ENCODE measurements around the gene RAVER1. TPM values are rescaled to one million over a fixed set of nuclear protein-coding genes. Genes with fewer than 3 reads are reported as not detected.

The RAVER1 gene
- total and polyA plus RNA-seq, 2 of the 13 experiments (the other 11 are each of a cell fraction or from before 2014, with no cell fraction given): 3.6 to 7.9 TPM

- no peak for TF ChIP-seq SIX1 (CRISPR knock-in tag; IDR thresholded peaks at IDR 0.05; ENCODE audit: borderline replicate concordance)
- TF ChIP-seq RBAK (CRISPR knock-in tag; IDR thresholded peaks at IDR 0.05): no peak
- TF ChIP-seq ZNF124 (CRISPR knock-in tag; IDR thresholded peaks at IDR 0.05): no peak
- TF ChIP-seq CAMTA2 (CRISPR knock-in tag; IDR thresholded peaks at IDR 0.05; ENCODE audit: borderline replicate concordance): peak; percentile 58; the same call in 1 of the 2 replicates
- no peak for TF ChIP-seq ZNF83 (CRISPR knock-in tag; IDR thresholded peaks at IDR 0.05; ENCODE audit: borderline replicate concordance)
- TF ChIP-seq PITX1 (CRISPR knock-in tag; IDR thresholded peaks at IDR 0.05): no peak
- peak in 1 of 2 experiments; percentile 58; a peak in 1 of 4 replicates for TF ChIP-seq HMGXB4 (CRISPR knock-in tag; IDR thresholded peaks at IDR 0.05; ENCODE audit: borderline replicate concordance in 1 of 2, low read depth in 1 of 2)
- 0 out of 2 replicates have a peak, but pooled peaks have one; percentile 32 for TF ChIP-seq POGK (CRISPR knock-in tag; conservative IDR thresholded peaks at IDR 0.05)
- no peak for TF ChIP-seq ZNF234 (CRISPR knock-in tag; conservative IDR thresholded peaks at IDR 0.05)
- no peak for TF ChIP-seq GPN1 (CRISPR knock-in tag; IDR thresholded peaks at IDR 0.05; ENCODE audit: borderline replicate concordance)
- 0 out of 2 replicates have a peak, but pooled peaks have one; percentile 29 for TF ChIP-seq SP4 (CRISPR knock-in tag; IDR thresholded peaks at IDR 0.05)
- no peak for TF ChIP-seq TFAP4 (IDR thresholded peaks at IDR 0.05; ENCODE audit: borderline replicate concordance, low read depth)
- TF ChIP-seq MATR3 (CRISPR knock-in tag; IDR thresholded peaks at IDR 0.05): no peak
- TF ChIP-seq KIAA2018 (CRISPR knock-in tag; IDR thresholded peaks at IDR 0.05; ENCODE audit: borderline replicate concordance): no peak
- no peak for TF ChIP-seq ZNF337 (CRISPR knock-in tag; IDR thresholded peaks at IDR 0.05; ENCODE audit: borderline replicate concordance, low read depth)
- no peak for TF ChIP-seq RAD51 (IDR thresholded peaks at IDR 0.05; ENCODE audit: borderline replicate concordance)
- TF ChIP-seq HHEX (CRISPR knock-in tag; IDR thresholded peaks at IDR 0.05): no peak
Measured at GRCh38 chr19:10289167-10289835, 44.0 kb downstream of the RAVER1 start (continued).

All from HepG2 (cell line).